Kidney (tissue), 14 donors: ENCODE data around the gene MMP14. TPM values are rescaled to one million over a fixed set of nuclear protein-coding genes. Genes with fewer than 3 reads are reported as not detected.

Source experiments
- DNase-seq, 5 donors: peaks; one replicate each; pipeline ENCODE4 v3.0.0-alpha.2; 2013 to 2020
- FAIRE-seq: peaks from 2 replicates; lab custom pipeline; 2012; peaks lifted over from hg19 to GRCh38; lab: Jason Lieb, UNC
- H3K27ac ChIP-seq, 2 donors: one replicate each; pipeline ENCODE4 v1.7.0; 2013; ENCODE audit warnings: low read depth in 2 of 2, low read length in 2 of 2, inconsistent platforms in 1 of 2
- H3K27me3 ChIP-seq: one replicate; pipeline ENCODE4 v1.7.1; 2013; ENCODE audit warnings: low read length, inconsistent platforms; ENCODE audit not compliant: control insufficient read depth, insufficient read depth
- H3K36me3 ChIP-seq, 3 donors: one replicate each; pipeline versions ENCODE4 v1.7.0 to v1.7.1; 2013; ENCODE audit warnings: low read length in 3 of 3, control low read depth in 1 of 3, inconsistent platforms in 1 of 3; ENCODE audit not compliant: insufficient read depth in 3 of 3, control insufficient read depth in 2 of 3
- H3K4me1 ChIP-seq, 3 donors: one replicate each; pipeline versions ENCODE4 v1.7.0 to v1.7.1; 2013; ENCODE audit warnings: low read length in 3 of 3, inconsistent platforms in 1 of 3, low read depth in 1 of 3; ENCODE audit not compliant: control insufficient read depth in 2 of 3, insufficient read depth in 2 of 3
- H3K4me3 ChIP-seq, 3 donors: one replicate each; pipeline versions ENCODE4 v1.7.0 to v1.8.1; 2013; ENCODE audit warnings: low read length in 3 of 3, control low read depth in 1 of 3, inconsistent platforms in 1 of 3
- H3K9ac ChIP-seq, 3 donors: one replicate each; pipeline versions ENCODE4 v1.7.0 to v1.7.1; 2013; ENCODE audit warnings: low read length in 3 of 3, control low read depth in 1 of 3, inconsistent platforms in 1 of 3
- H3K9me3 ChIP-seq, 3 donors: one replicate each; pipeline versions ENCODE4 v1.7.0 to v1.7.1; 2013; ENCODE audit warnings: low read length in 3 of 3, control low read depth in 1 of 3, inconsistent platforms in 1 of 3; ENCODE audit not compliant: control insufficient read depth in 2 of 3, insufficient read depth in 1 of 3
- CTCF ChIP-seq: IDR thresholded peaks from 3 replicates; pipeline ENCODE4 v1.5.1; 2012; ENCODE audit warnings: mild to moderate bottlenecking, moderate library complexity, borderline replicate concordance; ENCODE audit not compliant: insufficient read depth; ENCODE audit errors: extremely low read depth
- intact Hi-C: fragments of 100-400 bp; cut with DNase I; formaldehyde crosslinking; loops from one replicate; pipeline ENCODE4 v1.11.1; 2022
- polyA plus RNA-seq: library from polyadenylated mRNA; stranded (reverse); fragments of 350-450 nt; fragmentation: Illumina TruSeq; extraction: RNeasy Lipid Tissue Mini Kit (QIAGEN cat#74804); gene quantifications from one replicate; pipeline ENCODE4 v1.2.3, GENCODE V29; 2014; ENCODE audit warnings: low read depth, low replicate concordance; ENCODE audit not compliant: insufficient read depth
- total RNA-seq: library from RNA; stranded (reverse); fragmentation: NEBNext Ultra II Directional; extraction: Animal tissue kit (Norgen Biotek cat#: 25700); gene quantifications from one replicate; pipeline ENCODE4 v1.2.1, GENCODE V29; 2021
- donor health status: control.
- donor health status: control.
- donor health status: control.
- donor health status: control.
- donor health status: control.
- donor health status: DM: yes; HTN: yes; CAD: no.
- donor health status: Normal renal cell carcinoma (clear cell type).

Gene MMP14
- total and polyA plus RNA-seq, 2 donors from 2014 or later = 30.1 to 108 TPM

GRCh38 chr14:22893706-22894105 is 57.3 kb downstream of the MMP14 start:
- no peak overlapping the region for H3K27ac ChIP-seq
- H3K4me3 ChIP-seq = no peak overlapping the region
- no peaks in the 10 kb centered on the region for H3K9me3 ChIP-seq
- no peak overlapping the region for H3K9ac ChIP-seq
- H3K4me1 ChIP-seq = no peaks in the 10 kb centered on the region
- no peak for DNase-seq
- intact Hi-C loops = no loop called here
- no peaks in the 10 kb centered on the region for H3K27me3 ChIP-seq
- no peaks in the 10 kb centered on the region for H3K36me3 ChIP-seq
- no peak for FAIRE-seq
- TF ChIP-seq CTCF = no peak

DNA sequence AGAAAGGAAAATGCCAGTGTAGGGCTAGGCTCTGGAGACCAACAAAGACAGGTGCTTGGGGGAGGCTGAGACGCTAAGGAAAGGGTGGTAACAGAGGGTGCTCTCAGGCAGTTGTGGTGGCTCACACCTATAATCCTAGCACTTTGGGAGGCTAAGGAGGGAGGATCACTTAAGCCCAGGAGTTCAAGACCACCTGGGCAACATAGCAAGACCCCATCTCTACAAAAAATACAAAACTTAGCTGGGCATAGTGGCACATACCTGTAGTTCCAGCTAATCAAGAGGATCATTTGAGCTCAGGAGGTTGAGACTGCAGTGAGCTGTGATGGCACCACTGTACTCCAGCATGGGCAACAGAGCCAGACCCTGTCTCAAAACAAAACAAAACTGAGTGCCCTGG is 59.0 kb downstream of the MMP14 start:
- intact Hi-C loops = no loop called here
- no peak for TF ChIP-seq CTCF
- H3K4me3 ChIP-seq = no peak overlapping the region
- H3K27me3 ChIP-seq = no peaks in the 10 kb centered on the region
- FAIRE-seq (no peak), DNase-seq (no peak)
- H3K9ac ChIP-seq = no peak overlapping the region
- H3K9me3 ChIP-seq = no peaks in the 10 kb centered on the region
- no peaks in the 10 kb centered on the region for H3K36me3 ChIP-seq
- no peaks in the 10 kb centered on the region for H3K4me1 ChIP-seq
- H3K27ac ChIP-seq = no peak overlapping the region

GRCh38 chr14:22896356-22896755 is 60.0 kb downstream of the MMP14 start:
- Histone ChIP-seq H3K4me1 (no peaks in the 10 kb centered on the region), H3K9ac (no peak overlapping the region), H3K27ac (no peak overlapping the region), H3K4me3 (no peak overlapping the region), H3K27me3 (no peaks in the 10 kb centered on the region), H3K36me3 (peaks cover 4 to 7% (median 7%) of the 10 kb centered on the region in 3 donors), H3K9me3 (no peaks in the 10 kb centered on the region)
- DNase-seq (no peak), FAIRE-seq (no peak)
- no peak for TF ChIP-seq CTCF
- intact Hi-C loops = no loop called here

GRCh38 chr14:22896760-22897159 is 60.4 kb downstream of the MMP14 start:
- no peak for FAIRE-seq
- no peak for TF ChIP-seq CTCF
- Histone ChIP-seq H3K4me3 (no peak overlapping the region), H3K9me3 (no peaks in the 10 kb centered on the region), H3K36me3 (peaks cover 7 to 11% (median 11%) of the 10 kb centered on the region in 3 donors), H3K27me3 (no peaks in the 10 kb centered on the region), H3K27ac (no peak overlapping the region), H3K4me1 (no peaks in the 10 kb centered on the region), H3K9ac (no peak overlapping the region)
- intact Hi-C loops = no loop called here
- no peak for DNase-seq
